Osteocyte (in vitro differentiated cells): ENCODE measurements around the gene MAP2K6. TPM values are rescaled to one million over a fixed set of nuclear protein-coding genes. Genes with fewer than 3 reads are reported as not detected.

Experiments used
- DNase-seq: peaks from one replicate; pipeline ENCODE4 v3.0.0; 2021; ENCODE audit warnings: mixed read lengths; ENCODE audit not compliant: unreplicated experiment; ENCODE audit errors: extremely low spot score
- H3K27ac Mint-ChIP-seq: one replicate; pipeline ENCODE4 v1.8.0; 2021; ENCODE audit warnings: mild to moderate bottlenecking, mixed read lengths; ENCODE audit not compliant: unreplicated experiment
- H3K27me3 Mint-ChIP-seq: one replicate; pipeline ENCODE4 v1.8.0; 2021; ENCODE audit warnings: mixed read lengths; ENCODE audit not compliant: unreplicated experiment
- H3K36me3 Mint-ChIP-seq: one replicate; pipeline ENCODE4 v1.8.0; 2021; ENCODE audit warnings: mixed read lengths; ENCODE audit not compliant: unreplicated experiment
- H3K4me1 Mint-ChIP-seq: one replicate; pipeline ENCODE4 v1.8.0; 2021; ENCODE audit warnings: mixed read lengths; ENCODE audit not compliant: unreplicated experiment
- H3K4me3 Mint-ChIP-seq: one replicate; pipeline ENCODE4 v1.8.0; 2021; ENCODE audit warnings: mild to moderate bottlenecking, moderate library complexity, mixed read lengths; ENCODE audit not compliant: unreplicated experiment
- H3K9me3 Mint-ChIP-seq: one replicate; pipeline ENCODE4 v1.8.0; 2021; ENCODE audit warnings: mixed read lengths; ENCODE audit not compliant: unreplicated experiment
- CTCF ChIP-seq: fragments of 200-600 bp; sonication (generic); IDR thresholded peaks from 2 replicates; pipeline ENCODE4 v1.5.0; 2021; ENCODE audit warnings: antibody characterized with exemption, mild to moderate bottlenecking, moderate library complexity
- total RNA-seq: library from RNA; stranded (reverse); gene quantifications from 2 replicates; pipeline ENCODE4 v1.2.1, GENCODE V29; 2021

Gene MAP2K6
- total RNA-seq, 1 donor from 2014 or later, result 2.8 TPM

- H3K4me1 Mint-ChIP-seq, result peaks cover 13% of the 10 kb centered on the region
- no peaks in the 10 kb centered on the region for H3K36me3 Mint-ChIP-seq
- no peak for DNase-seq
- H3K27ac Mint-ChIP-seq, result no peak overlapping the region
- no peaks in the 10 kb centered on the region for H3K9me3 Mint-ChIP-seq
- H3K4me3 Mint-ChIP-seq, result no peak overlapping the region
- peak; percentile 35 for TF ChIP-seq CTCF
- H3K27me3 Mint-ChIP-seq, result no peaks in the 10 kb centered on the region
These were observed 92.0 kb downstream of the MAP2K6 start for GRCh38 chr17:69506489-69506888.

- Mint-ChIP-seq H3K9me3 (no peaks in the 10 kb centered on the region), H3K36me3 (no peaks in the 10 kb centered on the region), H3K4me3 (no peak overlapping the region), H3K4me1 (peaks cover 7% of the 10 kb centered on the region), H3K27ac (no peak overlapping the region), H3K27me3 (no peaks in the 10 kb centered on the region)
- no peak for DNase-seq
- no peak for TF ChIP-seq CTCF
These were observed 94.3 kb downstream of the MAP2K6 start for GRCh38 chr17:69508814-69509213.

- DNase-seq, result no peak
- no peak for TF ChIP-seq CTCF
- Mint-ChIP-seq H3K4me1 (peaks cover 7% of the 10 kb centered on the region), H3K27me3 (no peaks in the 10 kb centered on the region), H3K9me3 (no peaks in the 10 kb centered on the region), H3K27ac (no peak overlapping the region), H3K4me3 (no peak overlapping the region), H3K36me3 (no peaks in the 10 kb centered on the region)
These were observed 96.8 kb downstream of the MAP2K6 start for GRCh38 chr17:69511250-69511649.

- Mint-ChIP-seq H3K9me3 (no peaks in the 10 kb centered on the region), H3K36me3 (no peaks in the 10 kb centered on the region), H3K4me3 (no peak overlapping the region), H3K27ac (no peak overlapping the region), H3K27me3 (no peaks in the 10 kb centered on the region), H3K4me1 (peaks cover 19% of the 10 kb centered on the region)
- no peak for TF ChIP-seq CTCF
- no peak for DNase-seq
These were observed 98.4 kb downstream of the MAP2K6 start for GRCh38 chr17:69512946-69513345.

GRCh38 chr17:69516225-69516624, 101.7 kb downstream of the MAP2K6 start:
- Mint-ChIP-seq H3K4me3 (no peak overlapping the region), H3K27me3 (no peaks in the 10 kb centered on the region), H3K36me3 (peaks cover 6% of the 10 kb centered on the region), H3K4me1 (peaks cover 25% of the 10 kb centered on the region), H3K27ac (no peak overlapping the region), H3K9me3 (no peaks in the 10 kb centered on the region)
- no peak for DNase-seq
- TF ChIP-seq CTCF, result no peak
